Liver (tissue), 9 donors: ENCODE results near the gene MAP3K10. TPM values are rescaled to one million over a fixed set of nuclear protein-coding genes. Genes with fewer than 3 reads are reported as not detected.
"Not testable (repeated sequence)": the region's sequence is repeated elsewhere in the genome, so short reads cannot be mapped to it uniquely, and the experiment has no call there.

Experiments used
- DNase-seq: peaks from one replicate; pipeline ENCODE4 v3.0.0-alpha.2; 2017; ENCODE audit warnings: low spot score
- H3K27ac ChIP-seq, 2 donors: one replicate each; pipeline ENCODE4 v1.7.0; 2013; ENCODE audit warnings: inconsistent platforms in 2 of 2, low read length in 2 of 2, control low read depth in 1 of 2, low read depth in 1 of 2, mild to moderate bottlenecking in 1 of 2
- H3K27me3 ChIP-seq, 4 donors: one replicate each; pipeline versions ENCODE4 v1.6.1 to v1.7.0; 2013; ENCODE audit warnings: low read length in 3 of 4, inconsistent platforms in 1 of 4, mild to moderate bottlenecking in 1 of 4, moderate library complexity in 1 of 4; ENCODE audit not compliant: control insufficient read depth in 4 of 4, insufficient read depth in 4 of 4
- H3K36me3 ChIP-seq, 4 donors: one replicate each; pipeline versions ENCODE4 v1.6.1 to v1.7.0; 2013; ENCODE audit warnings: low read length in 3 of 4, mild to moderate bottlenecking in 3 of 4, low read depth in 1 of 4, moderate library complexity in 1 of 4; ENCODE audit not compliant: control insufficient read depth in 4 of 4, insufficient read depth in 3 of 4
- H3K4me1 ChIP-seq, 4 donors: one replicate each; pipeline versions ENCODE4 v1.6.1 to v1.7.0; 2013; ENCODE audit warnings: low read length in 3 of 4, mild to moderate bottlenecking in 3 of 4, moderate library complexity in 1 of 4; ENCODE audit not compliant: control insufficient read depth in 4 of 4, insufficient read depth in 4 of 4
- H3K4me3 ChIP-seq, 3 donors: one replicate each; pipeline versions ENCODE4 v1.6.1 to v1.7.0; 2013; ENCODE audit warnings: low read length in 3 of 3, control low read depth in 1 of 3, low read depth in 1 of 3, mild to moderate bottlenecking in 1 of 3
- H3K9ac ChIP-seq, 2 donors: one replicate each; pipeline ENCODE4 v1.7.0; 2013; ENCODE audit warnings: low read length in 2 of 2, mild to moderate bottlenecking in 2 of 2, moderate library complexity in 2 of 2, control low read depth in 1 of 2, low read depth in 1 of 2
- H3K9me3 ChIP-seq, 4 donors: one replicate each; pipeline versions ENCODE4 v1.6.1 to v1.7.0; 2013; ENCODE audit warnings: low read length in 3 of 4; ENCODE audit not compliant: control insufficient read depth in 4 of 4
- ATF3 ChIP-seq: IDR thresholded peaks from 2 replicates; pipeline ENCODE4 v1.6.1; 2016; ENCODE audit warnings: antibody characterized with exemption
- CTCF ChIP-seq: fragments of 150-350 bp; IDR thresholded peaks from 2 replicates; pipeline ENCODE4 v1.5.1; 2017; ENCODE audit warnings: improper control_type of control experiment, low read depth, low read length; ENCODE audit not compliant: missing input control
- EGR1 ChIP-seq, 2 donors: IDR thresholded peaks; 2 replicates each; pipeline ENCODE4 v1.6.1; 2016 to 2018; ENCODE audit warnings: antibody characterized with exemption in 2 of 2, low read depth in 2 of 2
- FOXA1 ChIP-seq: IDR thresholded peaks from 2 replicates; pipeline ENCODE4 v1.6.1; 2016; ENCODE audit warnings: antibody characterized with exemption
- HNF4A ChIP-seq, 2 donors: conservative IDR thresholded peaks; 2 replicates each; pipeline ENCODE4 v1.6.1; 2016; ENCODE audit warnings: antibody characterized with exemption in 2 of 2, mild to moderate bottlenecking in 2 of 2
- HNF4G ChIP-seq: IDR thresholded peaks from 2 replicates; pipeline ENCODE4 v1.6.1; 2016; ENCODE audit warnings: antibody characterized with exemption
- JUND ChIP-seq, 2 donors: IDR thresholded peaks; 2 replicates each; pipeline ENCODE4 v1.6.1; 2016; ENCODE audit warnings: antibody characterized with exemption in 2 of 2
- MAX ChIP-seq: IDR thresholded peaks from 2 replicates; pipeline ENCODE4 v1.6.1; 2016; ENCODE audit warnings: antibody characterized with exemption
- NR2F2 ChIP-seq: IDR thresholded peaks from 2 replicates; pipeline ENCODE4 v1.6.1; 2016; ENCODE audit warnings: antibody characterized with exemption
- RAD21 ChIP-seq, 2 donors: IDR thresholded peaks; 2 replicates each; pipeline ENCODE4 v1.6.1; 2016; ENCODE audit warnings: antibody characterized with exemption in 2 of 2, mild to moderate bottlenecking in 2 of 2
- REST ChIP-seq: IDR thresholded peaks from 2 replicates; pipeline ENCODE4 v1.6.1; 2016; ENCODE audit warnings: antibody characterized with exemption, mild to moderate bottlenecking
- RXRA ChIP-seq, 2 donors: IDR thresholded peaks; 2 replicates each; pipeline ENCODE4 v1.6.1; 2017 to 2018; ENCODE audit warnings: antibody characterized with exemption in 2 of 2, mild to moderate bottlenecking in 1 of 2
- TAF1 ChIP-seq: conservative IDR thresholded peaks from 2 replicates; pipeline ENCODE4 v1.6.1; 2016; ENCODE audit warnings: antibody characterized with exemption, mild to moderate bottlenecking
- YY1 ChIP-seq: IDR thresholded peaks from 2 replicates; pipeline ENCODE4 v1.6.1; 2016; ENCODE audit warnings: antibody characterized with exemption, mild to moderate bottlenecking
- ZBTB33 ChIP-seq: IDR thresholded peaks from 2 replicates; pipeline ENCODE4 v1.6.1; 2016; ENCODE audit warnings: antibody characterized with exemption
- WGBS: extraction: QIAGEN DNeasy Blood & Tissue Kit; methylation state at CpG from one replicate; pipeline ENCODE4 v1.1.7; 2013; 5-methylcytosine and 5-hydroxymethylcytosine counted together
- polyA plus RNA-seq, 2 donors: library from polyadenylated mRNA; stranded (reverse) in 1 of 2; unstranded in 1 of 2; fragments of 200-250 nt in 1 of 2; fragments of >200 nt in 1 of 2; fragmentation: Nextera tagmentation in 1 of 2; extraction: Ambion mirVana in 1 of 2; gene quantifications; one replicate each; pipeline versions ENCODE4 v1.2.1 to v1.2.3, GENCODE V29; 2013 to 2015
- total RNA-seq, 2 donors: library from RNA; depleted of rRNA; stranded (reverse); fragments of >200 nt; gene quantifications; one replicate each; pipeline ENCODE4 v1.2.3, GENCODE V29; 2014
- donor health status: healthy.
- donor health status: healthy.
- donor health status: healthy.
- donor health status: healthy.
- donor health status: healthy.

MAP3K10 gene
- total and polyA plus RNA-seq, 4 donors, result 0.65 to 3.9 (median 2.1) TPM

GRCh38 chr19:40169482-40170302 is 21.5 kb upstream of the MAP3K10 start:
- not testable (repeated sequence) for H3K4me3 ChIP-seq, H3K9me3 ChIP-seq, H3K4me1 ChIP-seq, H3K9ac ChIP-seq, H3K27ac ChIP-seq, DNase-seq, H3K27me3 ChIP-seq, H3K36me3 ChIP-seq
- WGBS, result 72% methylated on average over 30 of the region's 30 CpGs

- H3K27ac ChIP-seq, DNase-seq, H3K4me3 ChIP-seq, H3K4me1 ChIP-seq, H3K27me3 ChIP-seq, H3K9ac ChIP-seq, H3K36me3 ChIP-seq, H3K9me3 ChIP-seq: not testable (repeated sequence)
- 77% methylated on average over 39 of the region's 39 CpGs for WGBS
Observed at GRCh38 chr19:40170303-40170989, 20.8 kb upstream of the MAP3K10 start.

- WGBS, result 97% methylated on average over 4 of the region's 4 CpGs
- H3K36me3 ChIP-seq, result not testable (repeated sequence)
Observed at GRCh38 chr19:40171293-40171692, 19.9 kb upstream of the MAP3K10 start.

GRCh38 chr19:40174092-40174491 is 17.1 kb upstream of the MAP3K10 start:
- H3K4me1 ChIP-seq, result no peaks in the 10 kb centered on the region
- H3K4me3 ChIP-seq, result no peak overlapping the region
- H3K9me3 ChIP-seq, result no peaks in the 10 kb centered on the region
- no peak overlapping the region for H3K9ac ChIP-seq
- TF ChIP-seq ZBTB33, result no peak
- TF ChIP-seq REST, result no peak
- TF ChIP-seq RXRA (IDR thresholded peaks at IDR 0.05), result no peak
- no peak for TF ChIP-seq HNF4A (conservative IDR thresholded peaks at IDR 0.05)
- TF ChIP-seq RAD21 (IDR thresholded peaks at IDR 0.05), result no peak
- TF ChIP-seq JUND (IDR thresholded peaks at IDR 0.05), result no peak
- TF ChIP-seq MAX, result no peak
- TF ChIP-seq NR2F2, result no peak
- TF ChIP-seq EGR1 (IDR thresholded peaks at IDR 0.05; ENCODE audit: low read depth in 2 of 2), result no peak
- TF ChIP-seq TAF1, result no peak
- no peak for TF ChIP-seq CTCF
- no peak for TF ChIP-seq FOXA1
- TF ChIP-seq YY1, result no peak
- no peak for TF ChIP-seq HNF4G
- no peak for TF ChIP-seq ATF3
- H3K27me3 ChIP-seq, result peaks cover 0 to 3% (median 0%) of the 10 kb centered on the region in 4 donors
- H3K27ac ChIP-seq, result no peak overlapping the region
- 77% methylated on average over 4 of the region's 4 CpGs for WGBS
- no peaks in the 10 kb centered on the region for H3K36me3 ChIP-seq
- DNase-seq, result no peak

More at GRCh38 chr19:40171293-40171692, 19.9 kb upstream of the MAP3K10 start:
- H3K9ac ChIP-seq, H3K4me3 ChIP-seq, H3K27me3 ChIP-seq, H3K4me1 ChIP-seq, H3K9me3 ChIP-seq, DNase-seq, H3K27ac ChIP-seq: not testable (repeated sequence)
